ENCODE measurements around the gene UBE2QL1.

GRCh38 chr5:6543830-6544560 lies 95.3 kb downstream of the UBE2QL1 start:
- TF ChIP-seq GATA2 (IDR thresholded peaks at IDR 0.05; ENCODE audit: low read depth, low read length) (no peak), GATA3 (IDR thresholded peaks at IDR 0.05; ENCODE audit: low read depth, low read length) (no peak)

Data from SH-SY5Y (cell line).